ENCODE results near the gene TUSC2. TPM values are rescaled to one million over a fixed set of nuclear protein-coding genes. Genes with fewer than 3 reads are reported as not detected.

TUSC2 gene
- total and polyA plus RNA-seq, 3 donors from 2014 or later: 32.7 to 44.5 (median 43.4) TPM

DNA sequence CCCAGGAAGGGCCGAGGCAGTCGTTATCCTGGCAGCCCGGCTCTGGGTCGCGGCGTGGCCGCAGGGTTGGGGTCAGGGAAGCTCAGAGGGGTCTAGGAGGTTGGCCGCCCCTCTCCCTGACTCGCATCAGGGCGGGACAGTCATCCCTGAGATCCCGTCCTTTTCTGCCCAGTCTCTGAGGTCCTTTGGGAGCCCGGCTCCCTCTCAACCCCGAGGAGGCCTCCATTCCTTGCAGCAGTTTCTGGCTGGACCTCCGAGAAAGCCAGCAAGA, 6.0 kb downstream of the TUSC2 start:
- intact Hi-C loops (cut with DNase I; ENCODE audit: low total_unique reads): loop anchor here (10.0 kb wide), 1 partner anchor 67 kb away; no protein-coding TSS in a partner anchor
- peaks cover 52% of the 10 kb centered on the region for H3K4me1 ChIP-seq
- DNase-seq: no peak
- peak overlapping the region; percentile 93 to 96 for H3K27ac ChIP-seq
- H3K9me3 ChIP-seq: no peaks in the 10 kb centered on the region
- WGBS, 2 donors: 0 to 8% methylated on average over 4 to 14 of the region's 14 CpGs
- TF ChIP-seq, protein P1, sequence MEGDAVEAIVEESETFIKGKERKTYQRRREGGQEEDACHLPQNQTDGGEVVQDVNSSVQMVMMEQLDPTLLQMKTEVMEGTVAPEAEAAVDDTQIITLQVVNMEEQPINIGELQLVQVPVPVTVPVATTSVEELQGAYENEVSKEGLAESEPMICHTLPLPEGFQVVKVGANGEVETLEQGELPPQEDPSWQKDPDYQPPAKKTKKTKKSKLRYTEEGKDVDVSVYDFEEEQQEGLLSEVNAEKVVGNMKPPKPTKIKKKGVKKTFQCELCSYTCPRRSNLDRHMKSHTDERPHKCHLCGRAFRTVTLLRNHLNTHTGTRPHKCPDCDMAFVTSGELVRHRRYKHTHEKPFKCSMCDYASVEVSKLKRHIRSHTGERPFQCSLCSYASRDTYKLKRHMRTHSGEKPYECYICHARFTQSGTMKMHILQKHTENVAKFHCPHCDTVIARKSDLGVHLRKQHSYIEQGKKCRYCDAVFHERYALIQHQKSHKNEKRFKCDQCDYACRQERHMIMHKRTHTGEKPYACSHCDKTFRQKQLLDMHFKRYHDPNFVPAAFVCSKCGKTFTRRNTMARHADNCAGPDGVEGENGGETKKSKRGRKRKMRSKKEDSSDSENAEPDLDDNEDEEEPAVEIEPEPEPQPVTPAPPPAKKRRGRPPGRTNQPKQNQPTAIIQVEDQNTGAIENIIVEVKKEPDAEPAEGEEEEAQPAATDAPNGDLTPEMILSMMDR (IDR thresholded peaks at IDR 0.05): no peak
- no peak for TF ChIP-seq POLR2A (IDR thresholded peaks at IDR 0.05)
- peak overlapping the region; percentile 76 to 82 for H3K4me3 ChIP-seq
- no peaks in the 10 kb centered on the region for H3K27me3 ChIP-seq
- H3K36me3 ChIP-seq (ENCODE audit: low read depth, missing control alignments): no peaks in the 10 kb centered on the region

DNA sequence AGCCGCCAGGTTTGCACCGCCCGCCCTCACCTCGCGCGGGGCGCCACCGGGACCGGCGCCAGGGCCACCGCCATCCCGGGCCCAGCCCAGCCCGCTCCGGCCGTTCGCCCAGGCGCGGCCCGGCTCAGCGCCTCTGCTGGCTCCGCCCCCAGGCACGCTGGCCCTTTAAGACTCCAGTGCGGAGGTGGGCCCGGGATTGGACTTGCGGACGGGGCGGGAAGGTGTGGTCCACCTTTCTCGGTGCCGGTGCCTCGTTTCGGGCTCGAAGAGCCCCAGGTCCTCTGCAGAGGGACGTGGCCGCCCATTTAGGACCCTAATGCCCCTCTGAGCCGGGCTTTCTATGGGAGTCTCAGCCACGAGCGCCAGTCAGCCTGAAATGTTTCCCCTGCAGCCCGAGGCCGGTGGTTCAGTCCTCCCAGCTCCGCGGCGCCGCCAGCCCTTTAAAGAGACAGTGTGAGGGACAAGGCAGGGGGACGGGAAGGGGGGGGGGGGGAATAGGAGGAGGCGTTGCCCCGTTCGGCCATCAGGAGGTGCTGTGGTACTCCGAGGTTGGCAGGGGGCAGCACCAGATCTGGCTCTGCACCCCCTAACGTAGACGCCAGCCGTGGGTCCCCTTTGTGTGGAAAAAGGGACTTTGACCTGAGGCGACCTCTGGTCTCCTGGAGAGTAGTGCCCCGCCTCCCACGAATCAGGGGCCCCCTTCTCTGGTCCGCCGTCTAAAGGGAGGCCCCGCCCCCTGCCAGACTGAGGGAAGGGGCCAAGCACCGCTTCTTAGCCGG, 6.5 kb downstream of the TUSC2 start:
- no peak for TF ChIP-seq POLR2A (IDR thresholded peaks at IDR 0.05)
- TF ChIP-seq, protein P1 (IDR thresholded peaks at IDR 0.05): peak; percentile 45 to 65 (median 51)
- Histone ChIP-seq H3K27me3 (no peaks in the 10 kb centered on the region), H3K4me1 (peaks cover 53% of the 10 kb centered on the region), H3K4me3 (peak overlapping the region; percentile 76 to 82), H3K9me3 (no peaks in the 10 kb centered on the region), H3K27ac (peak overlapping the region; percentile 93 to 96), H3K36me3 (ENCODE audit: low read depth, missing control alignments) (no peaks in the 10 kb centered on the region)
- peak; percentile 91 for DNase-seq
- intact Hi-C loops (cut with DNase I; ENCODE audit: low total_unique reads): loop anchor here (10.0 kb wide), 1 partner anchor 67 kb away; no protein-coding TSS in a partner anchor
- WGBS, 2 donors: 0% methylated on average over 10 to 57 of the region's 59 CpGs

DNA sequence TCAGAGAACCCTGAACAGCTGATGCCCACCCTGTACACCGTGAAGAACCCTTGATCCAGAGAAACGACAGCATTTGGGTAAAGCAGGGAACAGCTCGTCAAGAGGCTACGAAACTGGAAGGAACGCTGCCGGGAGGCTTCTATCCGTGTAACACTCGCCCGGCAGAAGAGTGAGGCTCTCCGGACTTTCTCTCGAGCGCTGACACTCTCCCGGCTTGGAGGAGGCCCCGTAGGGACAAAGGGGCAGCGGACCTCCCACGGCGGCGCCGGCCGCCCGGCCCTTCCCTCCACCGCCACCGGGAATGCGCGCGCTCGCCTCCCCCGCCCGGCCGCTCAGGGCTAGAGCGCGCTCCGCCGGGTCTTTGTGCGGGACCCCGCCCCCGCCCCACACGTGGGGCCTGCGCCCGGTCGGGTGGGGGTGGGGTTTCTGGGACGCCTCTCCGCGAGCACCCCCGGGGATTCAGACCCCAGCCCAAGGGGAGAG, 7.1 kb downstream of the TUSC2 start:
- Histone ChIP-seq H3K4me1 (peaks cover 53% of the 10 kb centered on the region), H3K36me3 (ENCODE audit: low read depth, missing control alignments) (no peaks in the 10 kb centered on the region), H3K9me3 (no peaks in the 10 kb centered on the region), H3K27ac (peak overlapping the region; percentile 93 to 96), H3K27me3 (no peaks in the 10 kb centered on the region), H3K4me3 (peak overlapping the region; percentile 76 to 82)
- WGBS, 2 donors: 0% methylated on average over 3 to 17 of the region's 45 CpGs
- peak; percentile 89 for DNase-seq
- TF ChIP-seq, protein P1 (IDR thresholded peaks at IDR 0.05): no peak
- no peak for TF ChIP-seq POLR2A (IDR thresholded peaks at IDR 0.05)
- intact Hi-C loops (cut with DNase I; ENCODE audit: low total_unique reads): loop anchor here (10.0 kb wide), 1 partner anchor 66 kb away; no protein-coding TSS in a partner anchor

DNA sequence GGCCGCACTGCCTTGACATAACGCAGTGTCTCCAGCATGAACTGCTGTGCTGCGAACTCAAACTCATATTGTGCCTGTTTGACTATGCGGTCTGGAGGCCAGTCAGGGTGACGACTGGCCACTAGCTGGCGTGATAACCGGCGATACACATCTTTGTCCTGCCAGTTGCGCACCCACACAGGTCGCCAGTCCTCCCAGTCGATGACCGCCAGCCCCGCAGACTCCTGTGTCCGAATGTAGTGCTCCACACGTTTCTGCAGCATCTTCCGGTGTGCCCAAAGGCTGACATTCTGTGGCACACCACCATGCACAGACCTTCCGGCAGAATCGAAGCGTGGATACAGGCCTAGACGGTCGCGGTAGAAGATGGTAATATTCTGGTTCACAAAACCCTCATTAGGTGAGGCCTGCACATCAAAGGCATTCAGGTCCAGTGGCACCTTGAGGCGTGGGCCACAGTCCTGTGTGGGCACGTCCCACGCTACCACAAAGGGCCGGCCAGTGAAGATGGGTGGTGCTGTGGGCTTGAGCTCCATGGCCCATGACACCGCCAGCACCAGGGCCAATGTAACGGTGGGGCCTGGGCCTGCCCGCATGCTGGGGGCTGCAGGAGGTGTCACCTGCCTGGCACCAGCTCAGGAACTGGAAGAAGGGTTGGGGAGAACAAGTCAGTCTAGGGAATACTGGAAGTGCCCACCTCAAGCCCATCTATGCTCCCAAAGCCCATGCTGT, 8.0 kb downstream of the TUSC2 start:
- Histone ChIP-seq H3K27ac (peak overlapping the region; percentile 93 to 96), H3K9me3 (no peaks in the 10 kb centered on the region), H3K36me3 (ENCODE audit: low read depth, missing control alignments) (no peaks in the 10 kb centered on the region), H3K4me1 (peaks cover 53% of the 10 kb centered on the region), H3K27me3 (no peaks in the 10 kb centered on the region), H3K4me3 (peak overlapping the region; percentile 76 to 82)
- WGBS, 2 donors: 46 to 76% methylated on average over 22 to 29 of the region's 29 CpGs
- intact Hi-C loops (cut with DNase I; ENCODE audit: low total_unique reads): loop anchor here (10.0 kb wide), 1 partner anchor 65 kb away; no protein-coding TSS in a partner anchor
- TF ChIP-seq, protein P1 (IDR thresholded peaks at IDR 0.05): no peak
- no peak for TF ChIP-seq POLR2A (IDR thresholded peaks at IDR 0.05)
- DNase-seq: no peak

Measured in testis (tissue), 3 donors.